Endothelial cell of umbilical vein (primary cell): ENCODE measurements around the gene MAP6. TPM values are rescaled to one million over a fixed set of nuclear protein-coding genes. Genes with fewer than 3 reads are reported as not detected.

Experiments used
- BruUV-seq: library from RNA; stranded (reverse); fragments of 400-500 nt; replicated peaks from 2 replicates; lab custom pipeline; 2021; lab: Mats Ljungman, UMichigan
- CTCF ChIA-PET: fragments of 300-600, 350-600 bp; sonication (Branson Sonifier 250); formaldehyde crosslinking; loops from one replicate; lab custom pipeline; 2021; ENCODE audit warnings: antibody characterized with exemption, inconsistent platforms; lab: Charles Lee
- POLR2A ChIA-PET: fragments of 300-600, 350-600 bp; sonication (Branson Sonifier 250); formaldehyde crosslinking; loops from one replicate; lab custom pipeline; 2021; ENCODE audit warnings: antibody characterized with exemption, inconsistent platforms; lab: Charles Lee
- DNase-seq: peaks from one replicate; pipeline ENCODE4 v3.0.0-alpha.2; 2011; ENCODE audit warnings: low read depth, low spot score
- FAIRE-seq: peaks from 2 replicates; lab custom pipeline; 2011; peaks lifted over from hg19 to GRCh38; lab: Jason Lieb, UNC
- H2AFZ ChIP-seq: 2 replicates; pipeline ENCODE4 v1.6.0; 2012; ENCODE audit warnings: low read depth, low read length, control low read depth, inconsistent platforms
- H3K27ac ChIP-seq: 2 replicates; pipeline ENCODE4 v1.5.1; 2011; ENCODE audit warnings: low read depth, mild to moderate bottlenecking, control low read depth, low read length, moderate library complexity; ENCODE audit not compliant: insufficient read depth
- H3K27me3 ChIP-seq, 2 experiments: 2 replicates each; pipeline versions ENCODE4 v1.6.0 to v1.6.1; 2011; ENCODE audit warnings: low read length in 2 of 2, mixed read lengths in 1 of 2; ENCODE audit not compliant: control insufficient read depth in 2 of 2, insufficient read depth in 2 of 2
- H3K36me3 ChIP-seq, 2 experiments: 2 replicates in 1 of 2; 3 replicates in 1 of 2; pipeline ENCODE4 v1.5.1; 2011; ENCODE audit warnings: low read length in 2 of 2, mild to moderate bottlenecking in 1 of 2, moderate library complexity in 1 of 2; ENCODE audit not compliant: control insufficient read depth in 2 of 2, insufficient read depth in 2 of 2; ENCODE audit errors: extremely low read depth in 1 of 2
- H3K4me1 ChIP-seq: 3 replicates; pipeline ENCODE4 v1.5.1; 2011; ENCODE audit warnings: mild to moderate bottlenecking, low read length; ENCODE audit not compliant: control insufficient read depth, insufficient read depth; ENCODE audit errors: extremely low read depth
- H3K4me2 ChIP-seq: 2 replicates; pipeline ENCODE4 v1.6.1; 2011; ENCODE audit warnings: low read length, control low read depth, mixed read lengths; ENCODE audit not compliant: insufficient read depth
- H3K4me3 ChIP-seq, 3 experiments: fragments of 200-600 bp in 1 of 3; sonication (generic), shearing (Covaris generic) in 1 of 3; replicated peaks in 1 of 3; 2 replicates each; pipeline ENCODE4 v1.5.1; 2011 to 2016; ENCODE audit warnings: control low read depth in 3 of 3, low read length in 3 of 3, mild to moderate bottlenecking in 2 of 3, inconsistent platforms in 1 of 3, low read depth in 1 of 3, moderate library complexity in 1 of 3; ENCODE audit not compliant: insufficient read depth in 1 of 3
- H3K79me2 ChIP-seq: 2 replicates; pipeline ENCODE4 v1.6.0; 2012; ENCODE audit warnings: low read length, inconsistent platforms; ENCODE audit not compliant: control insufficient read depth, insufficient read depth
- H3K9ac ChIP-seq: replicated peaks from 2 replicates; pipeline ENCODE3; 2011; ENCODE audit warnings: low read length, control low read depth; ENCODE audit not compliant: insufficient read depth; ENCODE audit errors: extremely low read depth
- H3K9me1 ChIP-seq: replicated peaks from 3 replicates; pipeline ENCODE4 v1.6.0; 2011; ENCODE audit warnings: mild to moderate bottlenecking, low read length; ENCODE audit not compliant: control insufficient read depth, insufficient read depth; ENCODE audit errors: extremely low read depth
- H3K9me3 ChIP-seq: replicated peaks from 2 replicates; pipeline ENCODE4 v1.5.1; 2012; ENCODE audit warnings: low read length, inconsistent platforms; ENCODE audit not compliant: control insufficient read depth, insufficient read depth
- H4K20me1 ChIP-seq: replicated peaks from 2 replicates; pipeline ENCODE3; 2011; ENCODE audit warnings: mild to moderate bottlenecking, low read length; ENCODE audit not compliant: control insufficient read depth, insufficient read depth; ENCODE audit errors: extremely low read depth
- CTCF ChIP-seq, 2 donors: IDR thresholded peaks; 1 replicate in 1 of 2; 2 replicates in 1 of 2; pipeline ENCODE4 v1.5.1; 2011; ENCODE audit warnings: low read length in 2 of 2, mild to moderate bottlenecking in 2 of 2, moderate library complexity in 2 of 2, control low read depth in 1 of 2, inconsistent platforms in 1 of 2, low read depth in 1 of 2; ENCODE audit not compliant: insufficient read depth in 1 of 2; ENCODE audit errors: extremely low read depth in 1 of 2
- EZH2 ChIP-seq: IDR thresholded peaks from 2 replicates; pipeline ENCODE4 v1.6.1; 2012; ENCODE audit warnings: borderline replicate concordance, low read depth, mild to moderate bottlenecking, moderate library complexity, low read length, inconsistent platforms; ENCODE audit not compliant: severe bottlenecking
- FOS ChIP-seq: IDR thresholded peaks from 2 replicates; pipeline ENCODE4 v1.6.1; 2011; ENCODE audit warnings: mild to moderate bottlenecking, low read length, moderate library complexity, borderline replicate concordance; ENCODE audit not compliant: insufficient read depth
- GATA2 ChIP-seq: IDR thresholded peaks from 2 replicates; pipeline ENCODE4 v1.7.0; 2011; ENCODE audit warnings: low read depth, mild to moderate bottlenecking, moderate library complexity, mixed read lengths, low read length; ENCODE audit not compliant: insufficient read length, insufficient read depth
- JUN ChIP-seq: IDR thresholded peaks from 2 replicates; pipeline ENCODE4 v1.6.1; 2011; ENCODE audit warnings: borderline replicate concordance, low read depth; ENCODE audit not compliant: insufficient read length, insufficient read depth
- MAX ChIP-seq: IDR thresholded peaks from 2 replicates; pipeline ENCODE4 v1.6.1; 2011; ENCODE audit not compliant: insufficient read depth, insufficient read length
- MYC ChIP-seq: IDR thresholded peaks from one replicate; pipeline ENCODE4 v1.6.1; 2011; ENCODE audit warnings: mild to moderate bottlenecking, low read depth, low read length
- POLR2A ChIP-seq: IDR thresholded peaks from 2 replicates; pipeline ENCODE4 v1.6.1; 2012; ENCODE audit warnings: low read depth, mild to moderate bottlenecking, control low read depth, low read length
- POLR2AphosphoS5 ChIP-seq: IDR thresholded peaks from 2 replicates; pipeline ENCODE4 v1.6.1; 2012; ENCODE audit warnings: low read depth, mild to moderate bottlenecking, control low read depth, low read length, moderate library complexity; ENCODE audit not compliant: insufficient read depth
- dilution Hi-C: fragments of 300-500 bp; cut with MboI; formaldehyde crosslinking; loops from one replicate; pipeline ENCODE4 v1.15.0; 2019; ENCODE audit warnings: low sequenced_read_pairs; ENCODE audit not compliant: extremely low pct_ligation_motif_present
- intact Hi-C: fragments of 100-400 bp; cut with micrococcal nuclease; formaldehyde crosslinking; loops from one replicate; pipeline ENCODE4 v1.10.0; 2022
- polyA plus RNA-seq, 4 experiments: library from polyadenylated mRNA; depleted of rRNA in 3 of 4; stranded (reverse) in 3 of 4; unstranded in 1 of 4; fragments of >200 nt; gene quantifications; 2 replicates each; pipeline versions ENCODE4 v1.2.1 to v1.2.3, GENCODE V29; 2011 to 2012; ENCODE audit warnings: missing spikeins in 1 of 4
- total RNA-seq: library from RNA; stranded (reverse); gene quantifications from 2 replicates; pipeline ENCODE4 v1.2.3, GENCODE V29; 2021

MAP6 gene
- total and polyA plus RNA-seq, 2 donors (not counting 3 experiments of a cell fraction or from before 2014, with no cell fraction given): 0.12 TPM; not detected in 1

- H3K9ac ChIP-seq: no peak overlapping the region
- H2AFZ ChIP-seq: no peak overlapping the region
- TF ChIP-seq JUN: no peak
- no peak for TF ChIP-seq POLR2A
- TF ChIP-seq MYC: no peak
- TF ChIP-seq GATA2: no peak
- TF ChIP-seq POLR2AphosphoS5: no peak
- TF ChIP-seq EZH2: no peak
- no peak for TF ChIP-seq FOS
- TF ChIP-seq CTCF (IDR thresholded peaks at IDR 0.05; ENCODE audit: extremely low read depth in 1 of 2, insufficient read depth in 1 of 2, low read depth in 1 of 2, low read length in 2 of 2): no peak
- no peak for TF ChIP-seq MAX
- DNase-seq (no peak), FAIRE-seq (no peak)
- no peaks in the 10 kb centered on the region for H4K20me1 ChIP-seq
- no TSS peak for BruUV-seq
- dilution Hi-C loops: no loop called here
- H3K4me3 ChIP-seq: no peak overlapping the region
- no peaks in the 10 kb centered on the region for H3K36me3 ChIP-seq
- H3K79me2 ChIP-seq: no peaks in the 10 kb centered on the region
- H3K27ac ChIP-seq: no peak overlapping the region
- H3K4me1 ChIP-seq: peaks cover 2% of the 10 kb centered on the region
- POLR2A ChIA-PET: no interaction called here
- intact Hi-C loops: no loop called here
- CTCF ChIA-PET: interaction anchor here (0.7 to 1.0 kb wide), 2 partner anchors 9 to 12 kb away, joined by 3 read pairs; no protein-coding TSS in a partner anchor
- H3K4me2 ChIP-seq: no peak overlapping the region
- peaks cover under 1 to 3% of the 10 kb centered on the region in 2 experiments for H3K27me3 ChIP-seq
- no peaks in the 10 kb centered on the region for H3K9me1 ChIP-seq
- no peaks in the 10 kb centered on the region for H3K9me3 ChIP-seq
Measured at GRCh38 chr11:75625021-75625420, 43.8 kb downstream of the MAP6 start.
